GM18498 (cell line): ENCODE measurements around the gene NUTM2D.
"Not testable (repeated sequence)": the region's sequence is repeated elsewhere in the genome, so short reads cannot be mapped to it uniquely, and the experiment has no call there.

Source experiments
- ATAC-seq: cut with Tn5 transposase; IDR thresholded peaks from one replicate; pipeline ENCODE4 v1.9.1; 2021; ENCODE audit warnings: mild to moderate bottlenecking, moderate library complexity; ENCODE audit not compliant: unreplicated experiment

Gene NUTM2D

DNA sequence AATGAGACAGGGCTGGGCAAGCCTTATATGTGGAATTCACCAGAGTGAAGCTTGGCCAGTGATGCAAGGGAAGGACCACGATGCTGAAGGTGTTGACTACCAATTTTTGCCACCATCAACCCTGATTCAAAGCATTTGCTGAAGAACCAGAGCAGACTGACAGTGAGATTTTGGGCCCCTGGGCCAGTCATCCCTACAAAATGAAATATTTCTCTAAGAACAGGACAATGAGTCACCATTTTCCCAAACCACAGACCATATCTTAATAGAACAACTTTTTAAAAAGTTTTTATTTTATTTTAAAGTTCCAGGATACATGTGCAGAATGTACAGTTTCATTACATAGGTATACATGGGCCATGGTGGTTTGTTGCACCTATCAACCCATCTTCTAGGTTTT, 16.5 kb downstream of the NUTM2D start:
- not testable (repeated sequence) for ATAC-seq

DNA sequence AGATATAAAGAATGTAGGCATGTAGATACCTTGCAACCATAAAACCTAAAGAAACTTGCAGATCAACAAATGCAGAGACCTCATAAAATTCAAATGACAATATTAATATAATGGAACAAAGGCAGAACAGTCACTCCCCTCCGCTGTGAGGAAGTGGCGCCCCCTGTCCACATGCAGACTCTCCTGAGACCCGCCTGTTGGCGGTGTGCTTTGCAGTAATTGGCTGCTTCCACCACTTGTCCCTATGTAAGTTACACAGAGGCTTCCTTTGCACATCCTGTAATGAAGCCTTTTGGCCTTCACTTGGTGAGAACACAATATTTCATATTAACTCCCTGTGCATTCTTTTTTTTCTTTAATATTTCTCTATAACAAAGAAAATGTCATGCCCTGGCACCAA, 21.6 kb downstream of the NUTM2D start:
- not testable (repeated sequence) for ATAC-seq

DNA sequence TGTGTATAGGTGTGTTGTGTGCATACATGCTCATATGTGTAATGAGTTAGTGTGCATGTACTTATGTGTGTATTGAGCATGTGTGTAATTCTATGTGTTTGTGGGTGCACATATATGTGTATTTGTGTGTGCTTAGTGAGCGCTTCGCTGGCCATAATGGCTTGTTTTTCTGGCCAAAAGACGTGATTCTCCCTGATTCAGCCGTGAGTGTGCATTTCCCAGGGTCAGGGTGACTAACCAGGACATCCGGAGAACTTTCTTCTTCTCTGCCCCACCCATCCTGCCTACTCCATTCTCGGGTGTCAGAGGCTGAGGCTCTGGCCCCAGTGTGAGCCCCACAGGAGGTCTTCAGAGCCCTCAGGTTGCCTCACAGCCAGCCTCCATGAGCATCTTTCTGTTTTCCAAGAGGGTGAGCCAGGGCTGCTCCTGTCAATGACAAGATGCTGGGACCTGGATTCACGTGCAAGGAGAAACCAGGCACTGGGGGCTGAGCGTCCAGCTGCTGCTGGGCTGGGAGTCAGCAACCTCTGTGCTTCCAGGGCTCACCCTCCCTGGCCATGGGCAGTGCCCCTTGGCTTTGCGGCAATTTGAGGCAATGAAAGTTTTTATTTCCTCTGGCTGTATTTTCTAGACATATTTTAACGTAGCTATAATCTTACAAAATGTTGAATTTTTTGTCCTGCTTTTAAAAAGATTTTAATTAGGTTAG, 25.8 kb downstream of the NUTM2D start:
- not testable (repeated sequence) for ATAC-seq

DNA sequence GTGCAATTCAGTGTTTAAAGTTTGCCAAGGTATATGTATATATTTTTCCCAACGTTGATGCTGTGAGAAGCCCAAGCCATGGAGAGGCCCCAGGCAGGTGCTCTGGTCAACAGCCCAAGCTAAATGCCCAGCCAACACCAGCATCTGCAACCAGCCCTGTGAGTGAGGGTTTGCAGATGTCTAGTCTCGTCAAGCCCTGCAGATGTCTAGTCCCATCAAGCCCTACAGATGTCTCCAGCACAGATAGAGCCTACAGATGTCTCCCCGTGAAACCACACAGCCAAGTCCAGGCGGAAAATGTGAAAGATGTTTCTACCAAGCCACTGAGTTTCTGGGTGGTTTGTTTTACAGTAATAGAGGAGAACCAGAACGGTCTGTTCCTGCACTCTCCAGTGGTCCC, 26.7 kb downstream of the NUTM2D start:
- not testable (repeated sequence) for ATAC-seq

DNA sequence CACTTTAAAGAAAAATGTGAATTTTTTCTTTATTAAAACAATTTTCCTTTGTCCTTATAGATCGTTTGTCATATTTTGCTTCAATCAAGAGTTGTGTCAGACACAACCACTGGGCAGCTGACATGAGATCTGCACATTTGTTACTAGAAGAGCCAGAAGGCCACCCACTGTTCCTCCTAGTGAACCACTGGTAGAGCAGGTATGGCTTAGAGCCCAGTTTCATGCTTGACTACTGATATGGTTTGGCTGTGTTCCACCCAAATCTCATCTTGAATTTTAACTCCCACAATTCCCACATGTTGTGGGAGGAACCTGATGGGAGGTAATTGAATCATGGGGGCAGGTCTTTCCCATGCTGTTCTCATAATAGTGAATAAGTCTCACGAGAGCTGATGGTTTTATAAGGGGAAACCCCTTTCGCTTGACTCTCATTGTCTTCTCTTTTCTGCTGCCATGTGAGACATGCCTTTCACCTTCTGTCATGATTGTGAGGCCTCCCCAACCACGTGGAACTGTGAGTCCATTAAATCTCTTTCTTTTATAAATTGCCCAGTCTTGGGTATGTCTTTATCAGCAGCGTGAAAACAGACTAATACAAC, 28.3 kb downstream of the NUTM2D start:
- ATAC-seq: not testable (repeated sequence)

DNA sequence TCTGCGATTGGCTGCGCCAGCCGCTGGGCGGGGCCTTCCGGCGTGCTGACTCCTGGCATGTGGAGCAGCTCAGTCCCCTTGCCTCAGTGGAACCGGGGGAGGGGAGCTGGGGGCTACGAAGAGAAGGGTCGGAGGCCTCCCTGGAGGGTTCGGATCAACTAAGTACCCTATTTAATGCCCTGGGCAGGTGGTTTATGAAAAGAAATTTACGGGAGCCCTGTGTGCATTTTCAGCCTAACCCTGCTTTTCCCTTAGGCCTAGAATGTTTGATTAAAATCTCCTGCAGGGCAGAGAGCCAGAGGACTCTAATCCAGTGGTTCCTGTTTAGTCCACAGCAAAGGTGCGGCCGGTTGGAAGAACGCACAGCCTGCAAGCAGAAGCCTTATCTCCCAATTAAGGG, 33.8 kb downstream of the NUTM2D start:
- not testable (repeated sequence) for ATAC-seq

DNA sequence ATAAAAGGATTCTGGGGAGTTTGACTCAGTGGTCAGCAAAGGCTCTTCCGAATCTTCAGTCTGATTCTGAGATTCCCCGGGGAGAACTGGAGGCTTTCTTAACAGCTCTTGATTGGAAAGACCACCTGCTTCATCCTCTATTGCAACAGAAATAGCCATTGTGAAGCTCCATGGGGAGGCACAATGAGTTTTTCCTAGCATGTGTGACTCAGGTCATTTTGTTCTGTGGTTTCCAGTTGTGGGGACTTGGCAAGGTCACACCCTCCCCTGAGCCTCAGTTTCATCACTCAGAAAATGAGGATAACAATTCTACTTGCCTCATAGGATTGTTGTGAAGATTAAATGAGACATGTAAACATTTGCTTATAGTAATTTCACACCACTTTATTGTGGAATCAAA, 38.7 kb downstream of the NUTM2D start:
- ATAC-seq: not testable (repeated sequence)

DNA sequence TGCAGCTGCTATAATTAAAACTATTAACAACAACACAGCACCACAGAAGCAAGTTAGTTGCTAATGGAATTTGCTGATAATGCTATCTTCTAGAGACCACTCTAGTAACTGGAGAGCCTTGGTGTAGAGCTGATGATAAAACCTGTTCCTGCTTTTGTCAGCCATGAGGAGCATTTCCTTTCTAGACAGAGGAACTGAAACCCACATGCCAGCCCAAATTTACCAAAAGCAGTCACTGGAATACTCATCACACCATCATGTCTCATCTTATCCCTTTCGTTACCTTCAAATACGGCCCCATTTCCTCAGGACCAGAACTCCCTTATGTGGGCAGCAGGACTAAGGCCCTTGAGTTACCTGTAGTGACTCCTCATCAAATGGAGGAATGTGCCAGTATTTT, 40.9 kb downstream of the NUTM2D start:
- ATAC-seq: not testable (repeated sequence)

DNA sequence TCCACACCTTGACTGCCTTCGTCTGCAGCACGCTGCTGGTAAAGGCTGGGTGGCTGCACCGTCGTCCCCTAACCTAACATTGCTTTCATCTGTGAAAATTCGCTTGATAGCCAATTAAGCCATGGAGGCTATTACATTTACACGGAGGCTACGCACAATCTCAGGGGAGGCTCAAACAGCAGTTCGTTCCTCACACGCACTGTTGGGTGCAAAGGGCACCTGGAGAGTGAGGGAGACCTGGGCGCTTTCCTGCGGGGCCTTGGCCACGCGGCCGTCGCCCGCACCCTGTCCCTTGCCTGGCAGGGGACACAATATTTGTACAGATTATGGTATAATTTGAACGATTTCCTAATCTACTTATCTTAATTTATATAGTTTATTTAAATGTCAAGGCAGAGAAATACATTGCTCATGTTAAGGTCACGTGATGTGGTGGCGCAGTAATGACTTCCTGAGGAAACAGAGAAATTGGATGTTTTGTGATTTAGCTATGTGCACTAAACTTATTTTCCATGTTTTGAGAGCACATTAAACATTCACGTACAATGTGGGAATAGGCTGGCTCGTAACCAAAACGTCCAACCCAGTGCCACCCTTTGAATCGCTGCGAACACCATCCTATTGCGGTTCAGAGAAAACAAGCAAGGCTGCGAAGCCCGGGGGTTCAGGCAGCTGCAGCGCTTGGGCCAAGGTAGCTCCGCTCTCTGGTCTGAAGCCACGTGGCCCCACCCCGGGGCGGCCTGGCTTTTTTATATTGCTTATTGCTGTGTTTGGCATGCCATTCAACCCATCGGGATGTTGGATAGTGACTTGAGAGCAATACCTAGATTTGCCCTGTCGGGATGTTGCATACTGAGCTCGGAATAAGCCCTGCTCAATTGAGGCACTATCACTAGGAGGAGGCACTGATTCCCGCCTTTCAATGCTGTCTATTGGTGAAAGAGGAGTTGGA, 50.2 kb downstream of the NUTM2D start:
- not testable (repeated sequence) for ATAC-seq

DNA sequence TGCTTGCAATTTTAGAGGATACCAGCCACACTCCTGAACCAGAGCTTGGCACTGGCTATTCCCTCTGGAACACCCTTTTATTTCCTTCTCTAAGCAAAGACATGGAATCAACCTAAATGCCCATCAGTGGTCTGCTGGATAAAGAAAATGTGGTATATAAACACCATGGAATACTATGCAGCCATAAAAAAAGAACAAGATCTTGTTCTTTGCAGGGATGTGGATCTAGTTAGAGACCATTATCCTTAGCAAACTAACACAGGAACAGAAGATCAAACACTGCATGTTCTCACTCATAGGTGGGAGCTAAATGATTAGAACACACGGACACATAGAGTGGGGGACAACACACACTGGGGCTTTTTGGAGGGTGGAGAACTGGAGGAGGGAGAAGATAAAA, 56.4 kb downstream of the NUTM2D start:
- not testable (repeated sequence) for ATAC-seq
